ENCODE measurements around the gene ASB13. TPM values are rescaled to one million over a fixed set of nuclear protein-coding genes. Genes with fewer than 3 reads are reported as not detected.

The ASB13 gene
- total and polyA plus RNA-seq, 2 experiments from 2014 or later = 11.6 to 20.2 TPM

GRCh38 chr10:5640501-5640900 is 25.9 kb downstream of the ASB13 start:
- ATAC-seq (no peak), DNase-seq (ENCODE audit: low spot score) (no peak)
- Mint-ChIP-seq H3K4me1 (no peaks in the 10 kb centered on the region), H3K27me3 (ENCODE audit: insufficient read depth, low read depth, poor library complexity) (peaks cover 9% of the 10 kb centered on the region), H3K9me3 (no peaks in the 10 kb centered on the region), H3K36me3 (ENCODE audit: low read depth) (peaks cover 47% of the 10 kb centered on the region), H3K27ac (no peak overlapping the region), H3K4me3 (no peak overlapping the region)
- TF ChIP-seq ETS1 (IDR thresholded peaks at IDR 0.05) = no peak
- no peak for TF ChIP-seq NANOG (IDR thresholded peaks at IDR 0.05; ENCODE audit: borderline replicate concordance)
- no peak for TF ChIP-seq ZNF462 (CRISPR knock-in tag; IDR thresholded peaks at IDR 0.05)
- TF ChIP-seq EZH2phosphoT487 (IDR thresholded peaks at IDR 0.05; ENCODE audit: unreplicated experiment) = no peak
- TF ChIP-seq CTCF (conservative IDR thresholded peaks at IDR 0.05; ENCODE audit: low read depth in 2 of 2) = no peak
- TF ChIP-seq EZH2 (IDR thresholded peaks at IDR 0.05; ENCODE audit: low read depth, unreplicated experiment) = no peak
- no peak for TF ChIP-seq REST (IDR thresholded peaks at IDR 0.05; ENCODE audit: unreplicated experiment)
- no peak for TF ChIP-seq ZNF331 (CRISPR knock-in tag; IDR thresholded peaks at IDR 0.05; ENCODE audit: low read depth)
- TF ChIP-seq STAT1 (IDR thresholded peaks at IDR 0.05; ENCODE audit: unreplicated experiment) = no peak
- no peak for TF ChIP-seq ZNF114 (CRISPR knock-in tag; IDR thresholded peaks at IDR 0.05)
- Histone ChIP-seq H3K36me3 (ENCODE audit: insufficient read depth) (no peaks in the 10 kb centered on the region), H3K4me2 (no peak overlapping the region), H3K4me3 (no peak overlapping the region), H3K27ac (ENCODE audit: low read depth) (no peak overlapping the region), H3F3A (replicated peaks; ENCODE audit: low read depth) (no peaks in the 10 kb centered on the region), H3K4me1 (ENCODE audit: insufficient read depth) (no peaks in the 10 kb centered on the region), H3K9me2 (ENCODE audit: insufficient read depth) (no peaks in the 10 kb centered on the region), H4K20me1 (replicated peaks; ENCODE audit: insufficient read depth) (no peaks in the 10 kb centered on the region), H3K79me2 (replicated peaks; ENCODE audit: insufficient read depth) (no peaks in the 10 kb centered on the region), H2AFZ (no peak overlapping the region), H3K27me3 (ENCODE audit: insufficient read depth) (no peaks in the 10 kb centered on the region)

All from GM23338 (cell line).